Measurements from ENCODE around the gene TXK.

TXK gene

DNA sequence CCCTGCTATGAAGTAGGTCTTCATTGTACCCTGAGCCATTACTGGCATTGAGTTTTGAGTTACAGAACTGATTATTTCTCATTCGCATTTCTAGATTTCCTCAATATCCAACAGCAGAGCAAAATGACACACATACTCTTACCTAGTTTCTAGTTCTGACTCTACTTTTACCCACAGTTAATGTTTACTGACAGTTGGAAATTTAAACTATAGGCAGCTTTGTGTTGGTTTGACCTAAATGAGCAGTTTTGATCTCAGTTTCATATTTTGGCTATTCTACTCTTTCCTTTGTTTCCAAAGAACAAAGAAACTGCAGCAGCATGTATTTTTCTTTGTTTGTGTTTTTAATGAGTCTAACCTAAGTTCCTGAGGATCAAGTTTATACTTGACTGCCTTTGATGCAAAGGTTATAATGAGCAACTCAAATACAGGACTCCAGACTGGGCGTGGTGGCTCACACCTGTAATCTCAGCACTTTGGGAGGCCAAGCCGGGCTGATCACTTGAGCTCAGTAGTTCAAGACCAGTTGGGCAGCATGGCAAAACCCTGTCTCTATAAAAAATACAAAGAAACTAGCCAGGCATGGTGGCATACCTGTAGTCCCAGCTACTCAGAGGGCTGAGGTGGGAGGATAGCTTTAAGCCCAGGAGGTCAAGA, 30.4 kb downstream of the TXK start:
- DNase-seq: no peak
- peak; percentile 86 for ATAC-seq

GRCh38 chr4:48102303-48102702, 31.7 kb downstream of the TXK start:
- no peak for ATAC-seq

DNA sequence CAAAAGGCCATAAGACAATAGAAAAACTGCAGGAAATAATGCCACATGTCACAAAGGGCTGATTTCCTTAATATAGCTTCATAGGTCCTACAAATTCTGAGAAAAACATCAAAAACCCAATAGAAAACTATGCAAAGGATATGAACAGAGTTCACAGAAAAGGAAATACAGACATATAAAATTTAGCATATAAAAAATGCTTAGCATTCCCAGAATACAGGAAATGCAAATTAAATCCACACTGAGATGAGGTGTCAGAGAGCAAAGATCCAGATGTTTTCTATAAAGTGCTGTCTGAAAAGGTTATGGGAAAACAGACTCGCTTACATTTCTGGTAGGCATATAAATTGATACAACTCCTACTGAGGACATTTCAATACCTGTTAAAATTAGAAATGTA, 33.8 kb downstream of the TXK start:
- no peak for ATAC-seq
- DNase-seq: no peak

More at GRCh38 chr4:48102303-48102702, 31.7 kb downstream of the TXK start:
- DNase-seq: no peak

DNA sequence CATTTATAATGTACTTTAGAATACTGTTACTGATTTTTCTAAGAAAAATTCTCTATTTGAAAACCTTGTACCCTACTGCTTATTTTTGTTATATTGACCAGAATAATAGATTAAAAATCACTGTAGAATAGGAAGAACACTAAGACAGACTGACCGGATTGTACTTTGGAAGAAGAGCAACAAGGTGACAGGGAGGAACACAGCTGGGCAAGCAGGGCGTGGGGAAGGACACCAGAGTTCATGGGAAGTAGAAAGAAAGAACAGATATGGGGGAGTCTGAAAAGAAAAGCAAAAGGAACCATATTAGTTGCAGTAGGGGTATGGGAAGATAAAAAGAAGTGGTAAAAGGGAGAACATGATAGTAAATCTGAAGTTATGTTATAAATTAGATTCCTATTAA, 38.6 kb downstream of the TXK start:
- ATAC-seq (no peak), DNase-seq (no peak)

- peak; percentile 100 for ATAC-seq
- DNase-seq: peak; percentile 52
Measured at GRCh38 chr4:48093991-48094416, 40.0 kb downstream of the TXK start.

GRCh38 chr4:48090621-48091020, 43.4 kb downstream of the TXK start:
- no peak for DNase-seq
- no peak for ATAC-seq

GRCh38 chr4:48085821-48086589, 48.0 kb downstream of the TXK start:
- no peak for DNase-seq
- peak; percentile 60 for ATAC-seq

- ATAC-seq: no peak
- DNase-seq: no peak
Measured at GRCh38 chr4:48082956-48083355, 51.1 kb downstream of the TXK start.

DNA sequence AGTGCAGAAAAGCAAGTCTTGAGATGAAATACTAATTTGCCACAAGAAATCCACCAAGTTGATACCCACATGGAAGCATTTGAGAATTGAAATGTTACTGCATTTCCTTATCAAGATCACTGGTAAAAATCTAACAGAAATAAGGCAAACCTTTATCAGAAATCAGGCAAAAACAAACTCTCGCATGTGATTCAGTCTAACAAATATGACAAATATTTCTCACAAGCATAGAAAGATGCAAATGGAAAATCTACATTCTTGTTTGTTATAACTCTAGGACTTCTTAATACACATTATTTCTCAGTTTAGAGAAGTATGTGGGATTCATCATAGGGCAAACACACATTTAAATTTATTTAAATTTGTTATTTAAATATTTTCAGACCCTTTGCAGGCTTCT, 52.9 kb downstream of the TXK start:
- no peak for DNase-seq
- ATAC-seq: no peak

- ATAC-seq: no peak
Measured at GRCh38 chr4:48079972-48080391, 54.1 kb downstream of the TXK start.

GRCh38 chr4:48078862-48079655, 55.0 kb downstream of the TXK start:
- DNase-seq (no peak), ATAC-seq (no peak)

More at GRCh38 chr4:48079972-48080391, 54.1 kb downstream of the TXK start:
- DNase-seq: no peak

DNA sequence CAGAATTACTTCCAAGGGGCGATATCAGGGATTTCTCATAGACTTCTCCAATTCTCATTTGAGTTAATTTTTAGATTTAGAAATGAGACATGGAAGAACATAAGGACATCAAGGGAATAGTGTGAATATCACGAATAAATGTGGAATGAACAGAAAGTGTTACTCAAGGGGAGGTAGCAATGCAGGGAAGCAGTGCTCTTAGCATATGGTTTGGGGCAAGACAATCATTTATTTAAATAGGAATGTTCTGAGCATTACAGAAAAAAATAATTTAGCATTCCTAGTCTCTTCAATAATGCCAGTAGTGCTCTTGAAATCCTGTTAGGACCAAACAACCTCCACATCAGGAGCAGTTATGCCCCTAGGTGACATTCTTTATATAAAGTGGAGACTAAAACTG, 55.6 kb downstream of the TXK start:
- no peak for ATAC-seq

DNA sequence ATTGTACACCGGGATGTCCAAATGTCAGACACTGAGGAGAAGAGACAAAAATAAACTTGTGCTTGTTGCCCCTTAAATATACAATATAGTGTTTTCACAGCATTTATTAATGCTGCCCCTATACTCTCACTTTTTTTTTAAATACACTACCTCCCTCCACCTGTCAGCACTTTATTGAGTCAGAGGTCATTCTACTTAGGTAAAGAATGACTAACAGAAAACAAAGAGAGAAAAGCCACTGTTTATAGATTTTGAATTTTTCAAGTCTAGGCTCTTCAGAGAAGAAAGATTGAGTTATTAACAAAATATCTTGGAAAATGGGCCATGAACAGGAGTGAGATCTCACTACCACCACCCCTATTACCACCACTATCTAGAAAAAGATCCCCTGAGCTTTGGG, 59.4 kb downstream of the TXK start:
- DNase-seq: no peak
- ATAC-seq: no peak

More for the DNA sequence above, 55.6 kb downstream of the TXK start:
- no peak for DNase-seq

- ATAC-seq: no peak
- no peak for DNase-seq
Measured at GRCh38 chr4:48073567-48074103, 60.4 kb downstream of the TXK start.

GRCh38 chr4:48071191-48071590, 62.9 kb downstream of the TXK start:
- ATAC-seq (no peak), DNase-seq (no peak)

- ATAC-seq (no peak), DNase-seq (no peak)
Measured at GRCh38 chr4:48069026-48069425, 65.0 kb downstream of the TXK start.

DNA sequence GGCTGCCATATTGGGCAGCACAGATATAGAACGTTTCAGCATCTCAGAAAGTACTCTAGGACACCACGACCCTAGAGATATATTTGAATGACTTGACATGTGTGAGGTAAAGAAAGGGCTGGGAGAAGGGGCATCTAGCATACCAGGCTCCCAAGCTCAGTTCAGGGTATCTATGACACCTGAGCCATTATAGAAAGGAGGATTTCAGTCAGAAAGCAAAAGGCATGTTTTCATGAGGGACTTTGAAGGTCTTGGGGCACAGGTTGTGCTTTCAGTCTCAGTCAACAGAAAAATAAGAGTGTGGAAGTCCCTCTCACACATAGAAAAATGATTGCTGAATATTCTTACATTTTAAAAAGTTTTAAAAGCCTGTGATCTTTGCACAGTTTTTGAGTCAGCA, 65.9 kb downstream of the TXK start:
- ATAC-seq (no peak), DNase-seq (no peak)

- no peak for DNase-seq
- ATAC-seq: no peak
Measured at GRCh38 chr4:48067536-48067935, 66.5 kb downstream of the TXK start.

GRCh38 chr4:48065587-48066052, 68.4 kb downstream of the TXK start:
- peak; percentile 93 for ATAC-seq

DNA sequence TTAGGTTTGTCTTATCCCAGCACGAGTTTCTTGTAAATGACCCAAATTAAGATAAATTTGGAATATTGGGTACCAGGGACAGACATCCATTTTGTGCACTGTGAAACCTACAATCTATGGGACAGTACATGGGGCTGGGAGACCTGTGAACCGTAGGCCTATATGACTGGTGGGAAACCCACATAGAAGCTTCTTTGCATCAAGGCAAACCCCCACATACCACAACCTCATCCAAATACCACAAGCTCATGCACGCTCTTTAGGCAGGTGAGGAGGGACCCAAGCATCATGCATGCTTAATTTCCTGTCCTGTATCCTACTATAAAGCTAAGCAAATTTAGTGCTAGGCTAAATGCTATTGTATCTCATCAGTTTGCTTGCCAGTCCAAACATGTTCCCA, 69.7 kb downstream of the TXK start:
- ATAC-seq (peak; percentile 80), DNase-seq (peak; percentile 32)

More at GRCh38 chr4:48065587-48066052, 68.4 kb downstream of the TXK start:
- DNase-seq: no peak

DNA sequence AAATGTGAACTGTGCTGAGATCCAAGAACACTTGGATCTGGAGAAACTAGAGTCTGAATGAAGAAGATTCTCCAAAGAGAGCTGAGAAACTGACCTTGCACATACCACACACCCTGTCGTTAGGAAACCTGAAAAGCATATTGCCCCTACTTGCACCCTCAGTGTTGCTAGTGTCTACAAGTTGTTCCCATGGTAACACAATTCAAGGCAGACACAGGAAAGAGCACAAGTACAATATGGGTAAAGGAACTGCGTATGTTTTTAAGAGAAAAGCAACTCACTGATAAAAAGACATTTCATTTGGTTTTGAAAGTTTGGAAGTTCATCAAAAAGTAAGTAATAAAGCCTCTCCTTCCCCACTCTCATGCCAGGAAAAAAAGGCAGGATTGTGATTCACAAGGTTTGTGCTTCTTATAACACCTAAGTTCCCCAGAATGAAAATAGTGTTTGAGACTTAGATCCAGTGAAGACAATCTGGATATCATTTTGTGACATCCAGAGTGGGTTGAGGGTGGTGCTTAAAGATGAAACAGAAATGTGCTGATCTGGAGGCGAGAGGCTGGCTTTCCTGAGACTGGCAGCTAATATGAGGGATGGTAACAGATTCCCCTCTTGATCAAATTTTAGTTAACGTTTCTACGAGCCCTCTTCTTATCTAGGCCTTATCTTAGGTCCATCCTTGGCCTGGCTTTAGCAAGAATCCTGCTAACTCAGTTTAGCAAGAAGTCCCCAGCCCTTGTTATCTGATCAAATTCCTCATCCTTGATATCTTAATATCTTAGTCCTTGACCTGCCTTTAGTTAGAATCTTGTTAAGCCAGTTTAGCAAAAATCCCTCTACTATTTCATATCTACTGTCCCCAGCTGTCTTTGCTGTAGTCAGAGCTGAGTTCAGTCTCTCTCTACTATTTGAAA, 75.2 kb downstream of the TXK start:
- no peak for DNase-seq
- ATAC-seq: no peak

All from stimulated activated naive CD8-positive, alpha-beta T cell treated with anti-CD3 and anti-CD28 coated beads, Interleukin-15, Interleukin-2, amounts not matched to agents 100 U/mL and 50 U/mL, for 24 hours (primary cell).